Spleen (tissue), 7 donors: Measurements from ENCODE around the gene CAMK1D.

Experiments used
- CTCF ChIP-seq, 11 experiments: fragments of 200-600 bp in 7 of 11; fragments of 450-650 bp in 4 of 11; sonication (generic) in 4 of 11; IDR thresholded peaks in 8 of 11; conservative IDR thresholded peaks in 3 of 11; 1 replicate in 7 of 11; 2 replicates in 4 of 11; pipeline versions ENCODE4 v1.4.0 to v1.8.0; 2016 to 2021; ENCODE audit warnings: antibody characterized with exemption in 11 of 11, inconsistent platforms in 4 of 11, mild to moderate bottlenecking in 1 of 11
- POLR2A ChIP-seq, 3 donors: fragments of 450-650 bp; IDR thresholded peaks; one replicate each; pipeline ENCODE4 v1.5.1; 2017; ENCODE audit warnings: antibody characterized with exemption in 3 of 3, mild to moderate bottlenecking in 1 of 3
- donor health status: DM: no; HTN: no; CAD: no; lungs with moderate emphysema.
- donor health status: DM: no; HTN: no; CAD: no.
- donor health status: DM: no; HTN: no; CAD: no.

- TF ChIP-seq POLR2A (IDR thresholded peaks at IDR 0.05) (no peak), CTCF (IDR thresholded peaks at IDR 0.05 in 8 of 11, conservative IDR thresholded peaks at IDR 0.05 in 3 of 11) (no peak)
Observed at GRCh38 chr10:12768156-12769100, 419.1 kb downstream of the CAMK1D start.
